ENCODE results near the gene MAST4.

- TF ChIP-seq EP300 (IDR thresholded peaks at IDR 0.05) (no peak), CTCF (IDR thresholded peaks at IDR 0.05) (no peak), POLR2A (IDR thresholded peaks at IDR 0.05) (no peak), POLR2AphosphoS5 (IDR thresholded peaks at IDR 0.05) (no peak)
These were observed 131.9 kb downstream of the MAST4 start for GRCh38 chr5:66728049-66728448.

All from gastroesophageal sphincter (tissue), 3 donors.